PC-9 (cell line): Measurements from ENCODE around the gene PBX3.

Experiments used
- EZH2 ChIP-seq: fragments of 200-600 bp; sonication (generic); IDR thresholded peaks from 2 replicates; pipeline ENCODE4 v1.8.0; 2017; ENCODE audit warnings: antibody characterized with exemption, low read depth
- TF ChIP-seq, protein P1 (sequence below): fragments of 200-600 bp; sonication (generic); conservative IDR thresholded peaks from 2 replicates; pipeline ENCODE4 v1.6.1; 2017; ENCODE audit warnings: mixed run types, antibody characterized with exemption, mild to moderate bottlenecking, moderate library complexity

DNA sequence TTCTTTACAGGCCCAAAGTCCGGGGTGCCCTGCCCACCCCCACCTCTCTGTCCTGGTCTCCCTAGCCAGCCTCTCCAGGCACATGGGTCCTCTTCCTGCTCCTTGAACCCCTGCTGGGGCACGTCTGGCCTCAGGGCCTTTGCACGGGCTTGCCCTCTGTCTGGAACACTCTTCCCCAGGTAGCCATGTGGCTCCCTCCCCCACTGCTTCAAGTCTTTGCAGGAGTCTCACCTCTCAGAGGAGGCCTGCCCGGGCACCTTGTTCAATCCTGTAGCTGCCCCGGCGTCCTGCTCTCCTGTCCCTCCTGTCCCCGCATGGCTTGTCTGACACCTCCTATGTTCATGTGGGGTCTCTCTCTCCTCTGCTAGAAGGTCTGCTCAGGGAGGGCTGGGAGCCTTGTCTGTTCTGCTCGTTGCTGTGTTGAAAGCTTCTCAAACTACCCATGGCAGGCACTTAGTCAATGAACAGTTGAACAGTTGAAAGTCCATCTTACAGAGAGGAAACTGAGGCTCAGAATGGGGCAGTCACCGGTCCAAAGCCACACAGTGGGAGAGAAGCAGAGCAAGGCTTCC is 241.4 kb downstream of the PBX3 start:
- TF ChIP-seq, protein P1, sequence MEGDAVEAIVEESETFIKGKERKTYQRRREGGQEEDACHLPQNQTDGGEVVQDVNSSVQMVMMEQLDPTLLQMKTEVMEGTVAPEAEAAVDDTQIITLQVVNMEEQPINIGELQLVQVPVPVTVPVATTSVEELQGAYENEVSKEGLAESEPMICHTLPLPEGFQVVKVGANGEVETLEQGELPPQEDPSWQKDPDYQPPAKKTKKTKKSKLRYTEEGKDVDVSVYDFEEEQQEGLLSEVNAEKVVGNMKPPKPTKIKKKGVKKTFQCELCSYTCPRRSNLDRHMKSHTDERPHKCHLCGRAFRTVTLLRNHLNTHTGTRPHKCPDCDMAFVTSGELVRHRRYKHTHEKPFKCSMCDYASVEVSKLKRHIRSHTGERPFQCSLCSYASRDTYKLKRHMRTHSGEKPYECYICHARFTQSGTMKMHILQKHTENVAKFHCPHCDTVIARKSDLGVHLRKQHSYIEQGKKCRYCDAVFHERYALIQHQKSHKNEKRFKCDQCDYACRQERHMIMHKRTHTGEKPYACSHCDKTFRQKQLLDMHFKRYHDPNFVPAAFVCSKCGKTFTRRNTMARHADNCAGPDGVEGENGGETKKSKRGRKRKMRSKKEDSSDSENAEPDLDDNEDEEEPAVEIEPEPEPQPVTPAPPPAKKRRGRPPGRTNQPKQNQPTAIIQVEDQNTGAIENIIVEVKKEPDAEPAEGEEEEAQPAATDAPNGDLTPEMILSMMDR = no peak
- no peak for TF ChIP-seq EZH2
